Lower leg skin (tissue), 3 donors: ENCODE measurements around the gene TNKS1BP1.

Experiments used
- POLR2A ChIP-seq, 2 donors: fragments of 450-650 bp; IDR thresholded peaks; one replicate each; pipeline ENCODE4 v1.6.1; 2016 to 2017; ENCODE audit warnings: antibody characterized with exemption in 2 of 2, mild to moderate bottlenecking in 1 of 2, moderate library complexity in 1 of 2
- TF ChIP-seq, protein P1 (sequence below), 3 donors: fragments of 450-650 bp; IDR thresholded peaks; one replicate each; pipeline ENCODE4 v1.5.1; 2016; ENCODE audit warnings: antibody characterized with exemption in 3 of 3, mild to moderate bottlenecking in 3 of 3, moderate library complexity in 2 of 3

DNA sequence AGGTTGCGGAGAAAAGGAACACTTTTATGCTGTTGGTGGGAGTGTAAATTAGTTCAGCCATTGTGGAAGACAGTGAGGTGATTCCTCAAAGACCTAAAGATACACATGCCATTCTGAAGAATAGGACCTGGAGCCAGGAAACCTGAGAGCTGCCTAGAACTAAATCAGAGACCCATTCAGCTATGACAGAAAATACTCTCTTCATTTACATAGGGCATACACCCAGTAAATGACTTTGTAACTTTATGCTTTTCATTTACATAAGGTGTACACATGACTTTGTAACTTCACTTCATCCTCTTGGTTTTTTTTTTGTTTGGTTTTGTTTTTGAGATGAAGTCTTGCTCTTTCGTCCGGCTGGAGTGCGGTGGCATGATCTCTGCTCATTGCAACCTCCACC is 62.6 kb downstream of the TNKS1BP1 start:
- TF ChIP-seq POLR2A (IDR thresholded peaks at IDR 0.05) = no peak
- TF ChIP-seq, protein P1, sequence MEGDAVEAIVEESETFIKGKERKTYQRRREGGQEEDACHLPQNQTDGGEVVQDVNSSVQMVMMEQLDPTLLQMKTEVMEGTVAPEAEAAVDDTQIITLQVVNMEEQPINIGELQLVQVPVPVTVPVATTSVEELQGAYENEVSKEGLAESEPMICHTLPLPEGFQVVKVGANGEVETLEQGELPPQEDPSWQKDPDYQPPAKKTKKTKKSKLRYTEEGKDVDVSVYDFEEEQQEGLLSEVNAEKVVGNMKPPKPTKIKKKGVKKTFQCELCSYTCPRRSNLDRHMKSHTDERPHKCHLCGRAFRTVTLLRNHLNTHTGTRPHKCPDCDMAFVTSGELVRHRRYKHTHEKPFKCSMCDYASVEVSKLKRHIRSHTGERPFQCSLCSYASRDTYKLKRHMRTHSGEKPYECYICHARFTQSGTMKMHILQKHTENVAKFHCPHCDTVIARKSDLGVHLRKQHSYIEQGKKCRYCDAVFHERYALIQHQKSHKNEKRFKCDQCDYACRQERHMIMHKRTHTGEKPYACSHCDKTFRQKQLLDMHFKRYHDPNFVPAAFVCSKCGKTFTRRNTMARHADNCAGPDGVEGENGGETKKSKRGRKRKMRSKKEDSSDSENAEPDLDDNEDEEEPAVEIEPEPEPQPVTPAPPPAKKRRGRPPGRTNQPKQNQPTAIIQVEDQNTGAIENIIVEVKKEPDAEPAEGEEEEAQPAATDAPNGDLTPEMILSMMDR (IDR thresholded peaks at IDR 0.05) = no peak
